ENCODE results near the gene MARF1.

Gene MARF1

GRCh38 chr16:15604460-15605440, 38.2 kb downstream of the MARF1 start:
- Histone ChIP-seq H3K27me3 (ENCODE audit: control insufficient read depth in 3 of 3, insufficient read depth in 3 of 3, low read depth in 1 of 3, low read length in 3 of 3) (peaks cover 0 to 2% (median 0%) of the 10 kb centered on the region in 3 experiments), H4K8ac (ENCODE audit: low read depth, low read length) (no peak overlapping the region), H2BK12ac (ENCODE audit: low read length) (no peak overlapping the region), H2AFZ (ENCODE audit: low read length) (no peak overlapping the region), H3K4me1 (ENCODE audit: control insufficient read depth in 2 of 2, insufficient read depth in 1 of 2, low read depth in 1 of 2, low read length in 2 of 2) (no peaks in the 10 kb centered on the region), H2BK15ac (ENCODE audit: low read length) (no peak overlapping the region), H3K79me1 (ENCODE audit: low read depth, low read length) (peaks cover 6% of the 10 kb centered on the region), H3K9ac (ENCODE audit: low read depth, low read length, poor library complexity) (no peak overlapping the region), H3K36me3 (replicated peaks in 1 of 2; ENCODE audit: control insufficient read depth in 2 of 2, insufficient read depth in 2 of 2, low read length in 2 of 2) (peaks cover 36 to 99% of the 10 kb centered on the region in 2 donors), H3K4ac (ENCODE audit: low read length) (no peak overlapping the region), H3K14ac (ENCODE audit: low read length) (no peak overlapping the region), H3K4me3 (ENCODE audit: low read length in 2 of 2) (no peak overlapping the region), H3K23ac (ENCODE audit: low read depth, low read length, poor library complexity) (no peak overlapping the region), H3K9me3 (replicated peaks in 1 of 2; ENCODE audit: control insufficient read depth in 2 of 2, insufficient read depth in 1 of 2, low read depth in 1 of 2, low read length in 2 of 2) (no peaks in the 10 kb centered on the region), H4K91ac (ENCODE audit: low read depth, low read length, poor library complexity) (no peak overlapping the region), H2BK5ac (ENCODE audit: low read length) (no peak overlapping the region), H2BK120ac (ENCODE audit: low read depth, low read length) (no peak overlapping the region), H3K4me2 (ENCODE audit: insufficient read depth, low read length, poor library complexity, severe bottlenecking) (no peak overlapping the region), H3K27ac (replicated peaks; ENCODE audit: low read length) (no peak overlapping the region), H3K18ac (ENCODE audit: low read length) (no peak overlapping the region), H2AK5ac (ENCODE audit: low read depth, low read length) (no peak overlapping the region)
- WGBS, 2 donors (ENCODE audit: extremely low coverage in 2 of 2, insufficient read length in 2 of 2, insufficient replicate concordance in 1 of 2): no CpG with 5 or more reads among the region's 14 CpGs
- no peak for DNase-seq (ENCODE audit: low spot score)

- Histone ChIP-seq H3K36me3 (replicated peaks in 1 of 2; ENCODE audit: control insufficient read depth in 2 of 2, insufficient read depth in 2 of 2, low read length in 2 of 2) (peaks cover 50 to 99% of the 10 kb centered on the region in 2 donors), H2BK5ac (ENCODE audit: low read length) (no peak overlapping the region), H3K79me1 (ENCODE audit: low read depth, low read length) (peaks cover 3% of the 10 kb centered on the region), H2BK15ac (ENCODE audit: low read length) (no peak overlapping the region), H3K14ac (ENCODE audit: low read length) (no peak overlapping the region), H2AFZ (ENCODE audit: low read length) (no peak overlapping the region), H4K8ac (ENCODE audit: low read depth, low read length) (no peak overlapping the region), H3K9me3 (replicated peaks in 1 of 2; ENCODE audit: control insufficient read depth in 2 of 2, insufficient read depth in 1 of 2, low read depth in 1 of 2, low read length in 2 of 2) (no peaks in the 10 kb centered on the region), H2BK12ac (ENCODE audit: low read length) (no peak overlapping the region), H3K4me2 (ENCODE audit: insufficient read depth, low read length, poor library complexity, severe bottlenecking) (no peak overlapping the region), H3K4me3 (ENCODE audit: low read length in 2 of 2) (no peak overlapping the region), H4K91ac (ENCODE audit: low read depth, low read length, poor library complexity) (no peak overlapping the region), H2AK5ac (ENCODE audit: low read depth, low read length) (no peak overlapping the region), H3K9ac (ENCODE audit: low read depth, low read length, poor library complexity) (no peak overlapping the region), H3K27ac (replicated peaks; ENCODE audit: low read length) (no peak overlapping the region), H3K4ac (ENCODE audit: low read length) (no peak overlapping the region), H2BK120ac (ENCODE audit: low read depth, low read length) (no peak overlapping the region), H3K23ac (ENCODE audit: low read depth, low read length, poor library complexity) (no peak overlapping the region), H3K4me1 (ENCODE audit: control insufficient read depth in 2 of 2, insufficient read depth in 1 of 2, low read depth in 1 of 2, low read length in 2 of 2) (no peaks in the 10 kb centered on the region), H3K27me3 (ENCODE audit: control insufficient read depth in 3 of 3, insufficient read depth in 3 of 3, low read depth in 1 of 3, low read length in 3 of 3) (peaks cover 0 to 2% (median 0%) of the 10 kb centered on the region in 3 experiments), H3K18ac (ENCODE audit: low read length) (no peak overlapping the region)
- no peak for DNase-seq (ENCODE audit: low spot score)
- WGBS, 2 donors (ENCODE audit: extremely low coverage in 2 of 2, insufficient read length in 2 of 2, insufficient replicate concordance in 1 of 2): 100% methylated on average over 8 to 10 of the region's 23 CpGs
Measured at GRCh38 chr16:15602285-15603044, 40.5 kb downstream of the MARF1 start.

- Histone ChIP-seq H3K79me1 (ENCODE audit: low read depth, low read length) (no peaks in the 10 kb centered on the region), H2AFZ (ENCODE audit: low read length) (no peak overlapping the region), H3K27me3 (ENCODE audit: control insufficient read depth in 3 of 3, insufficient read depth in 3 of 3, low read depth in 1 of 3, low read length in 3 of 3) (peaks cover 0 to 2% (median 0%) of the 10 kb centered on the region in 3 experiments), H2BK5ac (ENCODE audit: low read length) (no peak overlapping the region), H3K4me2 (ENCODE audit: insufficient read depth, low read length, poor library complexity, severe bottlenecking) (no peak overlapping the region), H2BK120ac (ENCODE audit: low read depth, low read length) (no peak overlapping the region), H3K9me3 (replicated peaks in 1 of 2; ENCODE audit: control insufficient read depth in 2 of 2, insufficient read depth in 1 of 2, low read depth in 1 of 2, low read length in 2 of 2) (no peaks in the 10 kb centered on the region), H3K18ac (ENCODE audit: low read length) (no peak overlapping the region), H3K4me1 (ENCODE audit: control insufficient read depth in 2 of 2, insufficient read depth in 1 of 2, low read depth in 1 of 2, low read length in 2 of 2) (no peaks in the 10 kb centered on the region), H3K23ac (ENCODE audit: low read depth, low read length, poor library complexity) (peak overlapping the region; percentile 57), H4K91ac (ENCODE audit: low read depth, low read length, poor library complexity) (no peak overlapping the region), H3K4me3 (ENCODE audit: low read length in 2 of 2) (no peak overlapping the region), H3K9ac (ENCODE audit: low read depth, low read length, poor library complexity) (no peak overlapping the region), H2BK15ac (ENCODE audit: low read length) (no peak overlapping the region), H3K27ac (replicated peaks; ENCODE audit: low read length) (no peak overlapping the region), H3K14ac (ENCODE audit: low read length) (no peak overlapping the region), H2BK12ac (ENCODE audit: low read length) (no peak overlapping the region), H4K8ac (ENCODE audit: low read depth, low read length) (no peak overlapping the region), H2AK5ac (ENCODE audit: low read depth, low read length) (no peak overlapping the region), H3K36me3 (replicated peaks in 1 of 2; ENCODE audit: control insufficient read depth in 2 of 2, insufficient read depth in 2 of 2, low read length in 2 of 2) (peaks cover 47 to 99% of the 10 kb centered on the region in 2 donors), H3K4ac (ENCODE audit: low read length) (no peak overlapping the region)
- DNase-seq (ENCODE audit: low spot score): no peak
- no CpG with 5 or more reads among the region's 9 CpGs for WGBS, 2 donors (ENCODE audit: extremely low coverage in 2 of 2, insufficient read length in 2 of 2, insufficient replicate concordance in 1 of 2)
Measured at GRCh38 chr16:15601212-15601879, 41.6 kb downstream of the MARF1 start.
